ENCODE data around the gene PMAIP1. TPM values are rescaled to one million over a fixed set of nuclear protein-coding genes. Genes with fewer than 3 reads are reported as not detected.
A peak's percentile ranks its signal among the peaks of the same experiment; 100 is the strongest.

Gene PMAIP1
- total and polyA plus RNA-seq, 9 of the 15 experiments (the other 6 are each of a cell fraction or from before 2014, with no cell fraction given), result 8.0 to 22.9 (median 14.9) TPM

DNA sequence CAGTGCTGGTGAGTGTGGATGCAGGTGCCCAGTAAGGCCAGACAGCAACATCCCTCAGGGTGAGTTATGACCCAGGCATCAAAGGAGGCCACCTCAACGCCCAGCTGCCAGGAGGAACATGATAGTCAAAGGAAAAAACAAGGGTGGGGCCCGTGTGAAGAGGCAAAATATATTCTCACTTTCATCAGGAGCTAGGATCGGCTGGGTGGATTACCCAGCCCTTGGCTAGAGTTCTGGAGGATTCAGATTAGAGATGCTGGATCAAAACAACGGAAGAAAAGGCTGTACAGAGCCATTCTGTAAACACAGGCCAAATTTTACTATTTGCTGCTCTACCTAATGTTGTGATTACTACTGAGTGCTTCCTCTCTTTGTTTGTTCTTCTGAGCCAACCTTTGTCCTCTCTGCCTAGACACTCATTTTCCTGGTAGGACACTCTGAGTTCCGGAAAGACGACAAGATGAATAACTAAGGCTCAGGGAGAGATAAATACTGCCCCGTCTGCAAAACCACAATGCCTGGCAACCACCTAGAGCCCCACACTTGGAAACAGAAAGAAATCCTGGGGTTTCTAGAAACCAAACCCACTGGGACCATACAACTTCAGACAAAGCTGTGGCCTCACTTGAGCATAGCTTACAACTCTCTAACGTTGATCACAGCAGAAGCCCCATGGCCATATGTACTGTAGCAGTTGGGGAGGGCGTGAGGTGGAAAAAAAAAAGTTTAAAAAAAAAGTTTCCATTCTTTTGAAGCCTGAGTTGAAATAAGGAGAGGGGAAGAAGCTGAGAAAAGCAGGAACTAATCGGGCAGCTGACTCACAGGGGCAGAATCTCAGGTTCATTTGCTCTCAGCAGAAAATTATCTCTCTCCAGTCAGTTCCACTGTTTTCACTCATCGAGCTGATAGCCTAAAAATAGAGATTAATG, 17.8 kb upstream of the PMAIP1 start (continued):
- peak; percentile 58 for TF ChIP-seq ARID1B (IDR thresholded peaks at IDR 0.05)
- TF ChIP-seq ZBTB43 (CRISPR knock-in tag; IDR thresholded peaks at IDR 0.05), result no peak
- TF ChIP-seq RCOR1 (IDR thresholded peaks at IDR 0.05; ENCODE audit: borderline replicate concordance in 1 of 2, low read depth in 2 of 2, low read length in 2 of 2), result peak in 1 of 2 experiments; percentile 76; a peak in 3 of 4 replicates
- TF ChIP-seq MYBL2 (IDR thresholded peaks at IDR 0.05; ENCODE audit: low read depth), result no peak
- TF ChIP-seq MYBL2 (CRISPR knock-in tag; IDR thresholded peaks at IDR 0.05; ENCODE audit: borderline replicate concordance), result no peak
- TF ChIP-seq, protein P1, sequence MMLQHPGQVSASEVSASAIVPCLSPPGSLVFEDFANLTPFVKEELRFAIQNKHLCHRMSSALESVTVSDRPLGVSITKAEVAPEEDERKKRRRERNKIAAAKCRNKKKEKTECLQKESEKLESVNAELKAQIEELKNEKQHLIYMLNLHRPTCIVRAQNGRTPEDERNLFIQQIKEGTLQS (IDR thresholded peaks at IDR 0.05), result 0 out of 2 replicates have a peak, but pooled peaks have one; percentile 16
- TF ChIP-seq, protein P1 (CRISPR knock-in tag; conservative IDR thresholded peaks at IDR 0.05), result no peak
- no peak for TF ChIP-seq SMAD4 (CRISPR knock-in tag; conservative IDR thresholded peaks at IDR 0.05)
- TF ChIP-seq, protein P2, sequence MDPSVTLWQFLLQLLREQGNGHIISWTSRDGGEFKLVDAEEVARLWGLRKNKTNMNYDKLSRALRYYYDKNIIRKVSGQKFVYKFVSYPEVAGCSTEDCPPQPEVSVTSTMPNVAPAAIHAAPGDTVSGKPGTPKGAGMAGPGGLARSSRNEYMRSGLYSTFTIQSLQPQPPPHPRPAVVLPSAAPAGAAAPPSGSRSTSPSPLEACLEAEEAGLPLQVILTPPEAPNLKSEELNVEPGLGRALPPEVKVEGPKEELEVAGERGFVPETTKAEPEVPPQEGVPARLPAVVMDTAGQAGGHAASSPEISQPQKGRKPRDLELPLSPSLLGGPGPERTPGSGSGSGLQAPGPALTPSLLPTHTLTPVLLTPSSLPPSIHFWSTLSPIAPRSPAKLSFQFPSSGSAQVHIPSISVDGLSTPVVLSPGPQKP (CRISPR knock-in tag; IDR thresholded peaks at IDR 0.05), result no peak
- TF ChIP-seq, protein P3, sequence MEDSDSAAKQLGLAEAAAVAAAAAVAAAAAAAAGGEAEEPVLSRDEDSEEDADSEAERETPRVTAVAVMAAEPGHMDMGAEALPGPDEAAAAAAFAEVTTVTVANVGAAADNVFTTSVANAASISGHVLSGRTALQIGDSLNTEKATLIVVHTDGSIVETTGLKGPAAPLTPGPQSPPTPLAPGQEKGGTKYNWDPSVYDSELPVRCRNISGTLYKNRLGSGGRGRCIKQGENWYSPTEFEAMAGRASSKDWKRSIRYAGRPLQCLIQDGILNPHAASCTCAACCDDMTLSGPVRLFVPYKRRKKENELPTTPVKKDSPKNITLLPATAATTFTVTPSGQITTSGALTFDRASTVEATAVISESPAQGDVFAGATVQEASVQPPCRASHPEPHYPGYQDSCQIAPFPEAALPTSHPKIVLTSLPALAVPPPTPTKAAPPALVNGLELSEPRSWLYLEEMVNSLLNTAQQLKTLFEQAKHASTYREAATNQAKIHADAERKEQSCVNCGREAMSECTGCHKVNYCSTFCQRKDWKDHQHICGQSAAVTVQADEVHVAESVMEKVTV (CRISPR knock-in tag; IDR thresholded peaks at IDR 0.05), result no peak
- TF ChIP-seq TAL1 (IDR thresholded peaks at IDR 0.05), result peak; percentile 39; the same call in 1 of the 2 replicates
- TF ChIP-seq, protein P4, sequence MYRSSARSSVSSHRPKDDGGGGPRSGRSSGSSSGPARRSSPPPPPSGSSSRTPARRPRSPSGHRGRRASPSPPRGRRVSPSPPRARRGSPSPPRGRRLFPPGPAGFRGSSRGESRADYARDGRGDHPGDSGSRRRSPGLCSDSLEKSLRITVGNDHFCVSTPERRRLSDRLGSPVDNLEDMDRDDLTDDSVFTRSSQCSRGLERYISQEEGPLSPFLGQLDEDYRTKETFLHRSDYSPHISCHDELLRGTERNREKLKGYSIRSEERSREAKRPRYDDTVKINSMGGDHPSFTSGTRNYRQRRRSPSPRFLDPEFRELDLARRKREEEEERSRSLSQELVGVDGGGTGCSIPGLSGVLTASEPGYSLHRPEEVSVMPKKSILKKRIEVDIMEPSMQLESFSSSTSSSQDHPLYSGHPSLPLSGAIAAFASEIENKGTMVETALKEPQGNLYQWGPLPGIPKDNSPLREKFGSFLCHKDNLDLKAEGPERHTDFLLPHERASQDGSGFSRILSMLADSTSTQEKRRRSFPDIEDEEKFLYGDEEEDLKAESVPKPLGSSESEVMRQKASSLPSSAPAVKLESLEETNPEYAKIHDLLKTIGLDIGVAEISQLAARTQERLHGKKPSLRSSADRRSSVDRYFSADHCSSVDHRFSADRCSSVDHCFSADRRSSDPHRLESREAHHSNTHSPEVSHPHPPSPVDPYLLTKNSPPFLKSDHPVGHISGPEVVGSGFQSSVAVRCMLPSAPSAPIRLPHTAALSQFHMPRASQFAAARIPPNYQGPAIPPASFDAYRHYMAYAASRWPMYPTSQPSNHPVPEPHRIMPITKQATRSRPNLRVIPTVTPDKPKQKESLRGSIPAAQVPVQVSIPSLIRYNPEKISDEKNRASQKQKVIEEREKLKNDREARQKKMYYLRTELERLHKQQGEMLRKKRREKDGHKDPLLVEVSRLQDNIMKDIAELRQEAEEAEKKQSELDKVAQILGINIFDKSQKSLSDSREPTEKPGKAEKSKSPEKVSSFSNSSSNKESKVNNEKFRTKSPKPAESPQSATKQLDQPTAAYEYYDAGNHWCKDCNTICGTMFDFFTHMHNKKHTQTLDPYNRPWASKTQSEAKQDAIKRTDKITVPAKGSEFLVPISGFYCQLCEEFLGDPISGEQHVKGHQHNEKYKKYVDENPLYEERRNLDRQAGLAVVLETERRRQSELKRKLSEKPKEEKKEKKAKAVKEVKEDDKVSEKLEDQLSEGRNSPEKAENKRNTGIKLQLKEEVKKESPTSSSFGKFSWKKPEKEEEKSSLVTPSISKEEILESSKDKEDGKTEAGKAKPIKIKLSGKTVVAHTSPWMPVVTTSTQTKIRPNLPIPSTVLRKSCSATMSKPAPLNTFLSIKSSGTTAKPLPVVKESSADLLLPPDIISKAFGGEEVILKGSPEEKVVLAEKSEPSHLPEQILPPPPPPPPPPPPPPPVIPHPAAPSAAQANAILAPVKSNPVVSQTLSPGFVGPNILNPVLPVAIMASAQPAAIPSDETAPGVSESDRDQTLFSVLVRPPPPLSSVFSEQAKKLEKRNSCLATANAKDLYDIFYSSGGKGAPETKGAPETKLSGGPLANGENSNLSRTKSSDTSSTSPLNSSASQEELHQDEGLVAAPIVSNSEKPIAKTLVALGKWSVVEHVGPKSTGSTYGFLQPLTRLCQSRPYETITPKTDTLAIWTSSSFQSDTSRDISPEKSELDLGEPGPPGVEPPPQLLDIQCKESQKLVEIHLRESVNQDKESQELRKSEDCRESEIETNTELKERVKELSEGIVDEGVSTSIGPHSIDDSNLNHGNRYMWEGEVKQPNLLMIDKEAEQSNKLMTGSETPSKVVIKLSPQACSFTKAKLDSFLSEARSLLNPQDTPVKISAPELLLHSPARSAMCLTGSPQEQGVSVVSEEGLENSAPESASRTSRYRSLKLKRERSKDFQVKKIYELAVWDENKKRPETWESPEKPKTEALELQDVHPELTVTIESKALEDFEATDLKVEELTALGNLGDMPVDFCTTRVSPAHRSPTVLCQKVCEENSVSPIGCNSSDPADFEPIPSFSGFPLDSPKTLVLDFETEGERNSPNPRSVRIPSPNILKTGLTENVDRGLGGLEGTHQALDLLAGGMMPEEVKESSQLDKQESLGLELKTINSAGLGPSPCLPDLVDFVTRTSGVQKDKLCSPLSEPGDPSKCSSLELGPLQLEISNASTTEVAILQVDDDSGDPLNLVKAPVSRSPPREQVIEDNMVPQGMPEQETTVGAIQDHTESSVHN (IDR thresholded peaks at IDR 0.05; ENCODE audit: borderline replicate concordance in 1 of 2, low read depth in 1 of 2), result no peak
